PC-3 (cell line): ENCODE data around the gene SOCS6. TPM values are rescaled to one million over a fixed set of nuclear protein-coding genes. Genes with fewer than 3 reads are reported as not detected.
A peak's percentile ranks its signal among the peaks of the same experiment; 100 is the strongest.

Source experiments
- ATAC-seq: fragments of 200-7000 bp; cut with Tn5 transposase; 2 replicates; pipeline ENCODE4 v1.9.1; 2020; ENCODE audit warnings: mild to moderate bottlenecking, moderate library complexity
- BruUV-seq: library from RNA; stranded (reverse); fragments of 400-500 nt; replicated peaks from 2 replicates; lab custom pipeline; 2021; lab: Mats Ljungman, UMichigan
- CTCF ChIA-PET: fragments of 300-600 bp; sonication (Branson Sonifier 250); formaldehyde crosslinking; loops from one replicate; lab custom pipeline; 2022; ENCODE audit warnings: antibody characterized with exemption; lab: Charles Lee
- POLR2A ChIA-PET: fragments of 300-600 bp; sonication (Branson Sonifier 250); formaldehyde crosslinking; loops from one replicate; lab custom pipeline; 2022; ENCODE audit warnings: antibody characterized with exemption; ENCODE audit not compliant: unreplicated experiment; lab: Charles Lee
- DNase-seq: peaks from one replicate; pipeline ENCODE4 v3.0.0-alpha.2; 2015
- H2AFZ ChIP-seq: fragments of 300-600 bp; sonication (generic); 2 replicates; pipeline ENCODE4 v1.6.0; 2016; ENCODE audit warnings: antibody characterized with exemption, low read length
- H3F3A ChIP-seq: fragments of 300-600 bp; sonication (generic); one replicate; pipeline ENCODE4 v1.6.0; 2017; ENCODE audit warnings: antibody characterized with exemption, low read length, control low read depth, mild to moderate bottlenecking; ENCODE audit not compliant: unreplicated experiment
- H3K27ac ChIP-seq: fragments of 300-600 bp; sonication (generic); 2 replicates; pipeline ENCODE4 v1.5.1; 2016; ENCODE audit warnings: mild to moderate bottlenecking, low read length
- H3K27me3 ChIP-seq: fragments of 300-600 bp; sonication (generic); 2 replicates; pipeline ENCODE4 v1.6.1; 2016; ENCODE audit warnings: low read length, mixed read lengths
- H3K36me3 ChIP-seq: fragments of 300-600 bp; sonication (generic); 2 replicates; pipeline ENCODE4 v1.6.1; 2016; ENCODE audit warnings: low read depth, mixed run types, low read length, mixed read lengths
- H3K4me1 ChIP-seq: fragments of 300-600 bp; sonication (generic); 2 replicates; pipeline ENCODE4 v1.5.1; 2016; ENCODE audit warnings: low read length; ENCODE audit not compliant: insufficient read depth
- H3K4me2 ChIP-seq: fragments of 300-600 bp; sonication (generic); 2 replicates; pipeline ENCODE4 v1.6.0; 2016; ENCODE audit warnings: low read length
- H3K4me3 ChIP-seq: fragments of 300-600 bp; sonication (generic); 2 replicates; pipeline ENCODE4 v1.5.1; 2016; ENCODE audit warnings: mild to moderate bottlenecking, low read length, mixed read lengths
- H3K79me2 ChIP-seq: fragments of 300-600 bp; sonication (generic); 2 replicates; pipeline ENCODE4 v1.6.1; 2017; ENCODE audit warnings: low read length, mixed read lengths
- H3K9ac ChIP-seq: fragments of 300-600 bp; sonication (generic); 2 replicates; pipeline ENCODE4 v1.6.0; 2016; ENCODE audit warnings: mild to moderate bottlenecking, low read length
- H3K9me2 ChIP-seq: fragments of 300-600 bp; sonication (generic); replicated peaks from 2 replicates; pipeline ENCODE4 v1.6.1; 2016; ENCODE audit warnings: mixed run types, low read length, mixed read lengths
- H3K9me3 ChIP-seq: fragments of 300-600 bp; sonication (generic); 2 replicates; pipeline ENCODE4 v1.6.1; 2016; ENCODE audit warnings: low read length, mixed read lengths
- H4K20me1 ChIP-seq: fragments of 300-600 bp; sonication (generic); 2 replicates; pipeline ENCODE4 v1.6.1; 2016; ENCODE audit warnings: low read length, mixed read lengths
- CTCF ChIP-seq: fragments of 300-600 bp; sonication (generic); conservative IDR thresholded peaks from 2 replicates; pipeline ENCODE4 v1.5.1; 2017; ENCODE audit warnings: antibody characterized with exemption, low read depth, mild to moderate bottlenecking, low read length
- EZH2 ChIP-seq: fragments of 300-600 bp; sonication (generic); IDR thresholded peaks from one replicate; pipeline ENCODE4 v1.6.1; 2017; ENCODE audit warnings: antibody characterized with exemption, mild to moderate bottlenecking, low read length; ENCODE audit not compliant: unreplicated experiment
- EZH2phosphoT487 ChIP-seq: fragments of 300-600 bp; sonication (generic); IDR thresholded peaks from 2 replicates; pipeline ENCODE4 v1.6.1; 2018; ENCODE audit warnings: mild to moderate bottlenecking, antibody characterized with exemption, low read length, borderline replicate concordance
- intact Hi-C: fragments of 100-400 bp; cut with micrococcal nuclease; formaldehyde crosslinking; loops from 2 replicates; pipeline ENCODE4 v1.9.0; 2023
- total RNA-seq: library from RNA; depleted of rRNA; stranded (reverse); fragments of >200 nt; gene quantifications from 2 replicates; pipeline ENCODE4 v1.2.3, GENCODE V29; 2014

SOCS6 gene
- total RNA-seq, 1 experiment from 2014 or later: 17.9 TPM

GRCh38 chr18:70319187-70319586 lies 30.3 kb downstream of the SOCS6 start:
- no peaks in the 10 kb centered on the region for H3K9me3 ChIP-seq
- H2AFZ ChIP-seq: no peak overlapping the region
- peaks cover 92% of the 10 kb centered on the region for H3K79me2 ChIP-seq
- no peaks in the 10 kb centered on the region for H3K9me2 ChIP-seq
- no peak overlapping the region for H3K9ac ChIP-seq
- no peak; the same call in 1 of the 2 replicates for ATAC-seq
- no peaks in the 10 kb centered on the region for H3K27me3 ChIP-seq
- peaks cover 6% of the 10 kb centered on the region for H3K36me3 ChIP-seq
- BruUV-seq: no TSS peak
- no peak overlapping the region for H3K27ac ChIP-seq
- ChIA-PET POLR2A (no interaction called here), CTCF (interaction anchor here (0.6 kb wide), 1 partner anchor 134 kb away, joined by 3 read pairs; no protein-coding TSS in a partner anchor)
- no peak for DNase-seq
- no peak overlapping the region for H3K4me2 ChIP-seq
- no peak overlapping the region for H3K4me3 ChIP-seq
- H4K20me1 ChIP-seq: 0 out of 2 replicates have a peak, but pooled peaks cover 4% of the 10 kb centered on the region
- no peaks in the 10 kb centered on the region for H3F3A ChIP-seq
- H3K4me1 ChIP-seq: peaks cover 4% of the 10 kb centered on the region; the same call in 1 of the 2 replicates
- intact Hi-C loops: no loop called here
- TF ChIP-seq EZH2phosphoT487 (no peak), CTCF (no peak), EZH2 (no peak)

DNA sequence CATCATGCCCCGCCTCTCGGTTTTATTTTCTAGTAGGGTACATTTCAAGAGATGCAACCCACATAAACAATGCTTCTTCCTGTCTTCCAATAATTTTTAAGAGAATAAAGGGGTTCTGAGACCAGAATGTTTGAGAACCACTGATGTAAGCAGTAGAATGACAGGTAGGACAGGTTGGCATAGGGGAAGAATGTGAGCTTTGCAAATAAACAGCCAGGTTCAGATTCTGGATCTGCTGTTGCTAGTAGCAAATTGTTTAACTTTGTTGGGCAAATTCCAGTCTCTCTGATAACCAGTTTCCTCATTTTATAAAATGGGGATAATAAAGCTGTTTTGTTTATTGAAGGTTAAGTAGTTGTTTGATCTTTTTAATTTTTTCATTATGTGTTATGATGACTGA lies 32.8 kb downstream of the SOCS6 start:
- ChIA-PET CTCF (no interaction called here), POLR2A (no interaction called here)
- 0 out of 2 replicates have a peak, but pooled peaks cover 2% of the 10 kb centered on the region for H4K20me1 ChIP-seq
- no peak overlapping the region for H3K4me3 ChIP-seq
- no peaks in the 10 kb centered on the region for H3K9me2 ChIP-seq
- BruUV-seq: no TSS peak
- DNase-seq (peak; percentile 17), ATAC-seq (no peak)
- intact Hi-C loops: no loop called here
- no peak overlapping the region for H3K9ac ChIP-seq
- peaks cover 91% of the 10 kb centered on the region for H3K79me2 ChIP-seq
- H3K36me3 ChIP-seq: peaks cover 18% of the 10 kb centered on the region
- H3K9me3 ChIP-seq: no peaks in the 10 kb centered on the region
- no peak overlapping the region for H3K27ac ChIP-seq
- no peaks in the 10 kb centered on the region for H3F3A ChIP-seq
- H2AFZ ChIP-seq: no peak overlapping the region
- TF ChIP-seq EZH2phosphoT487 (no peak), CTCF (no peak), EZH2 (no peak)
- H3K4me1 ChIP-seq: no peaks in the 10 kb centered on the region; the same call in 1 of the 2 replicates
- no peaks in the 10 kb centered on the region for H3K27me3 ChIP-seq
- H3K4me2 ChIP-seq: no peak overlapping the region

GRCh38 chr18:70322385-70322784 lies 33.5 kb downstream of the SOCS6 start:
- H3K9ac ChIP-seq: no peak overlapping the region
- no peaks in the 10 kb centered on the region; the same call in 1 of the 2 replicates for H3K4me1 ChIP-seq
- H3K4me2 ChIP-seq: no peak overlapping the region
- no peak overlapping the region for H2AFZ ChIP-seq
- peaks cover 18% of the 10 kb centered on the region for H3K36me3 ChIP-seq
- H3K4me3 ChIP-seq: no peak overlapping the region
- no peaks in the 10 kb centered on the region for H4K20me1 ChIP-seq
- H3K27me3 ChIP-seq: no peaks in the 10 kb centered on the region
- ChIA-PET CTCF (no interaction called here), POLR2A (no interaction called here)
- no TSS peak for BruUV-seq
- ATAC-seq: no peak
- H3K79me2 ChIP-seq: peaks cover 92% of the 10 kb centered on the region
- H3F3A ChIP-seq: no peaks in the 10 kb centered on the region
- intact Hi-C loops: no loop called here
- no peak for DNase-seq
- no peak overlapping the region for H3K27ac ChIP-seq
- H3K9me2 ChIP-seq: no peaks in the 10 kb centered on the region
- TF ChIP-seq EZH2phosphoT487 (no peak), EZH2 (no peak), CTCF (no peak)
- H3K9me3 ChIP-seq: no peaks in the 10 kb centered on the region
